ENCODE measurements around the gene MS4A7.

DNA sequence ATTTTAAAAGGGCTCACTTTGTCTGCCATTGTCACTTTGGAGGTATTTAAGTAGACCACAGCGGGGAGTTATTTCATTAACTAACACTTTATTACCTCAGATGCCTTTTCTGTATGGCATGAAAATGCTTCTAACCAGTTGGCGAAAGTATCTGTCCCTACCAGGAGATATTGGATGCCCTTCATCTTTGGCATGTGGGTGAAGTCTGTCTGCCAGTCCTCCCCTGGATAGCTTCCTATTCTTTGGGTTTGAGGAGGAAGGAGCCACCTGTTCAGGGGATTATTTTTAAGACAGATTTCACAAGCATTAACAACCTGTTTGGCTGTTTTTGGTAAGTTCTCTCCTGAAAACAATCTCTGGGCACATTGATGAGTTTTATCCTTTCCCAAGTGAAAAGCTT lies 34.2 kb upstream of the MS4A7 start:
- no peak for TF ChIP-seq ZFP36 (IDR thresholded peaks at IDR 0.05; ENCODE audit: borderline replicate concordance, partially characterized antibody)
- TF ChIP-seq, protein P1, sequence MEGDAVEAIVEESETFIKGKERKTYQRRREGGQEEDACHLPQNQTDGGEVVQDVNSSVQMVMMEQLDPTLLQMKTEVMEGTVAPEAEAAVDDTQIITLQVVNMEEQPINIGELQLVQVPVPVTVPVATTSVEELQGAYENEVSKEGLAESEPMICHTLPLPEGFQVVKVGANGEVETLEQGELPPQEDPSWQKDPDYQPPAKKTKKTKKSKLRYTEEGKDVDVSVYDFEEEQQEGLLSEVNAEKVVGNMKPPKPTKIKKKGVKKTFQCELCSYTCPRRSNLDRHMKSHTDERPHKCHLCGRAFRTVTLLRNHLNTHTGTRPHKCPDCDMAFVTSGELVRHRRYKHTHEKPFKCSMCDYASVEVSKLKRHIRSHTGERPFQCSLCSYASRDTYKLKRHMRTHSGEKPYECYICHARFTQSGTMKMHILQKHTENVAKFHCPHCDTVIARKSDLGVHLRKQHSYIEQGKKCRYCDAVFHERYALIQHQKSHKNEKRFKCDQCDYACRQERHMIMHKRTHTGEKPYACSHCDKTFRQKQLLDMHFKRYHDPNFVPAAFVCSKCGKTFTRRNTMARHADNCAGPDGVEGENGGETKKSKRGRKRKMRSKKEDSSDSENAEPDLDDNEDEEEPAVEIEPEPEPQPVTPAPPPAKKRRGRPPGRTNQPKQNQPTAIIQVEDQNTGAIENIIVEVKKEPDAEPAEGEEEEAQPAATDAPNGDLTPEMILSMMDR (IDR thresholded peaks at IDR 0.05) = no peak
- TF ChIP-seq, protein P2, sequence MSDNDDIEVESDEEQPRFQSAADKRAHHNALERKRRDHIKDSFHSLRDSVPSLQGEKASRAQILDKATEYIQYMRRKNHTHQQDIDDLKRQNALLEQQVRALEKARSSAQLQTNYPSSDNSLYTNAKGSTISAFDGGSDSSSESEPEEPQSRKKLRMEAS (IDR thresholded peaks at IDR 0.05) = no peak
- TF ChIP-seq NFE2L2 (conservative IDR thresholded peaks at IDR 0.05; ENCODE audit: low read length) = no peak
- no peak for TF ChIP-seq RAD21 (conservative IDR thresholded peaks at IDR 0.05 in 1 of 2, IDR thresholded peaks at IDR 0.05 in 1 of 2)
- TF ChIP-seq EP300 (IDR thresholded peaks at IDR 0.05) = no peak
- TF ChIP-seq, protein P3, sequence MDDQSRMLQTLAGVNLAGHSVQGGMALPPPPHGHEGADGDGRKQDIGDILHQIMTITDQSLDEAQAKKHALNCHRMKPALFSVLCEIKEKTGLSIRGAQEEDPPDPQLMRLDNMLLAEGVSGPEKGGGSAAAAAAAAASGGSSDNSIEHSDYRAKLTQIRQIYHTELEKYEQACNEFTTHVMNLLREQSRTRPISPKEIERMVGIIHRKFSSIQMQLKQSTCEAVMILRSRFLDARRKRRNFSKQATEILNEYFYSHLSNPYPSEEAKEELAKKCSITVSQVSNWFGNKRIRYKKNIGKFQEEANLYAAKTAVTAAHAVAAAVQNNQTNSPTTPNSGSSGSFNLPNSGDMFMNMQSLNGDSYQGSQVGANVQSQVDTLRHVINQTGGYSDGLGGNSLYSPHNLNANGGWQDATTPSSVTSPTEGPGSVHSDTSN (IDR thresholded peaks at IDR 0.05) = no peak
- no peak for TF ChIP-seq CBX2 (IDR thresholded peaks at IDR 0.05; ENCODE audit: borderline replicate concordance, low read depth)
- no peak for TF ChIP-seq TP53 (CRISPR knock-in tag; IDR thresholded peaks at IDR 0.05)
- no peak for TF ChIP-seq MAZ (IDR thresholded peaks at IDR 0.05; ENCODE audit: borderline replicate concordance, low read depth, low read length)
- TF ChIP-seq POLR2A (IDR thresholded peaks at IDR 0.05; ENCODE audit: low read length) = no peak
